ENCODE data around the gene TMEM82. TPM values are rescaled to one million over a fixed set of nuclear protein-coding genes. Genes with fewer than 3 reads are reported as not detected.

Gene TMEM82
- total and polyA plus RNA-seq, 2 experiments from 2014 or later: 0.42 TPM; not detected in 1

DNA sequence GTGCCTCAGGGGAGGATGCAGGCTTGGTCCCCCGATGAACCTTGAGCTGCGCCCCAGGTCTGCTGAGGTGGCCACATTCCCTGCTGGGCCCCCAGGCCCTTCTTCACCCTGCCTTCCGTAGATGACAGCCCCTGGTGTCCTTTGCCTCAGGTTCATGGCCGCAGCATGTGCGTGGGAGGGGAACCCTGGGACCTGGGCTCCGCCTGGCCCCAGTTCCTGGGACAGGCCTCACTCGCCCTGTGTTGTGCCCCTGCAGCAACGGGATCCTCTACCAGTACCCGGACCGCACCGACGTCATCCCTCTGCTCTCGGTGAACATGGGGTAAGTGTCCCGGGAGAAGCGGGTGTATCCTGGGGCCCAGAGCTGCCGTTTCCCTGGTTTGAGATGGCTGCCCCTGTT, 11.4 kb upstream of the TMEM82 start:
- TF ChIP-seq CREB1 (CRISPR knock-in tag; IDR thresholded peaks at IDR 0.05; ENCODE audit: low read depth): no peak
- no peak for TF ChIP-seq EZH2 (IDR thresholded peaks at IDR 0.05; ENCODE audit: low read depth, unreplicated experiment)
- TF ChIP-seq JUNB (IDR thresholded peaks at IDR 0.05; ENCODE audit: unreplicated experiment): no peak
- no peak for TF ChIP-seq EZH2phosphoT487 (IDR thresholded peaks at IDR 0.05; ENCODE audit: unreplicated experiment)
- TF ChIP-seq STAT1 (IDR thresholded peaks at IDR 0.05; ENCODE audit: unreplicated experiment): no peak

DNA sequence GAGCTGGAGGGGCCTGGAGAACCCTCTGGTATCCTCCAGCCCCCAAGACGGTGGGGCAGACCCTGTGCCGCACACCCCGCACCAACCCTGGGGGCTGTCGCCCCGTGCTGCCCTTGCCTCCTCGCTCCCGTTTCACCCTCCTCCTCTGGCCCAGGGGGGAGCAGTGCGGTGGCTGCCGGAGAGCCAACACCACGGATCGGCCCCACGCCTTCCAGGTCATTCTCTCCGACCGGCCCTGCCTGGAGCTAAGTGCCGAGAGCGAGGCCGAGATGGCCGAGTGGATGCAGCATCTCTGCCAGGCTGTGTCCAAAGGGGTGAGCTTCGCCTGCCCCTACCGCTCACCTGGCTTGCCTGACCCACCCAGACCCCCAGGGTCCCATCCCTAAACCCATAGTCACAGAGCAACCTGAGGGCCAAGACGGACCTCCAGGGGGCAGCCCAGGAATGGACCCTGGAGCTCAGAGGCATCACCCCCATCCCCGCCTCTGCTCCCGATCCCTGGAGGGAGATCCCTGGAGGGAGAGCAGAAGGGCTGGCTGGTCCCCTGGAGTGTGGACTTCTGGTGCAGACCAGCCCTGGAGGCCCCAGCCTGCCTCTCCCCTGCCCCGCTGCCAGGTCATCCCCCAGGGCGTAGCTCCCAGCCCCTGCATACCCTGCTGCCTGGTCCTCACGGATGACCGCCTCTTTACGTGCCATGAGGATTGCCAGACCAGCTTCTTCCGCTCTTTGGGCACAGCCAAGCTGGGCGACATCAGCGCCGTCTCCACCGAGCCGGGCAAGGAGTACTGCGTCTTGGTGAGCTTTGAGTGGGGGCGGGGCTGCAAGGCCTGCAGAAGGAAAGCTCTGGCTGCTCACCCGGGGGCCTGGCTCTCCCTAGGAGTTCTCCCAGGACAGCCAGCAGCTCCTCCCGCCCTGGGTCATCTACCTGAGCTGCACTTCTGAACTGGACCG, 10.3 kb upstream of the TMEM82 start:
- H3K36me3 ChIP-seq (ENCODE audit: insufficient read depth): no peaks in the 10 kb centered on the region
- no peak overlapping the region for H3K27ac Mint-ChIP-seq
- TF ChIP-seq, protein P1, sequence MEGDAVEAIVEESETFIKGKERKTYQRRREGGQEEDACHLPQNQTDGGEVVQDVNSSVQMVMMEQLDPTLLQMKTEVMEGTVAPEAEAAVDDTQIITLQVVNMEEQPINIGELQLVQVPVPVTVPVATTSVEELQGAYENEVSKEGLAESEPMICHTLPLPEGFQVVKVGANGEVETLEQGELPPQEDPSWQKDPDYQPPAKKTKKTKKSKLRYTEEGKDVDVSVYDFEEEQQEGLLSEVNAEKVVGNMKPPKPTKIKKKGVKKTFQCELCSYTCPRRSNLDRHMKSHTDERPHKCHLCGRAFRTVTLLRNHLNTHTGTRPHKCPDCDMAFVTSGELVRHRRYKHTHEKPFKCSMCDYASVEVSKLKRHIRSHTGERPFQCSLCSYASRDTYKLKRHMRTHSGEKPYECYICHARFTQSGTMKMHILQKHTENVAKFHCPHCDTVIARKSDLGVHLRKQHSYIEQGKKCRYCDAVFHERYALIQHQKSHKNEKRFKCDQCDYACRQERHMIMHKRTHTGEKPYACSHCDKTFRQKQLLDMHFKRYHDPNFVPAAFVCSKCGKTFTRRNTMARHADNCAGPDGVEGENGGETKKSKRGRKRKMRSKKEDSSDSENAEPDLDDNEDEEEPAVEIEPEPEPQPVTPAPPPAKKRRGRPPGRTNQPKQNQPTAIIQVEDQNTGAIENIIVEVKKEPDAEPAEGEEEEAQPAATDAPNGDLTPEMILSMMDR (conservative IDR thresholded peaks at IDR 0.05; ENCODE audit: low read depth in 2 of 2): peak in 1 of 2 experiments; percentile 43; a peak in 2 of 4 replicates
- TF ChIP-seq POLR2AphosphoS5 (IDR thresholded peaks at IDR 0.05; ENCODE audit: low read depth): no peak

More for the DNA sequence above, 11.4 kb upstream of the TMEM82 start:
- Histone ChIP-seq H2AFZ (no peak overlapping the region), H3K27ac (ENCODE audit: low read depth) (no peak overlapping the region), H4K20me1 (replicated peaks; ENCODE audit: insufficient read depth) (no peaks in the 10 kb centered on the region), H3K36me3 (ENCODE audit: insufficient read depth) (no peaks in the 10 kb centered on the region), H3K4me3 (no peak overlapping the region), H3K4me2 (no peak overlapping the region), H3K27me3 (ENCODE audit: insufficient read depth) (no peaks in the 10 kb centered on the region), H3K4me1 (ENCODE audit: insufficient read depth) (no peaks in the 10 kb centered on the region), H3F3A (replicated peaks; ENCODE audit: low read depth) (no peaks in the 10 kb centered on the region), H3K79me2 (replicated peaks; ENCODE audit: insufficient read depth) (no peaks in the 10 kb centered on the region), H3K9me2 (ENCODE audit: insufficient read depth) (no peaks in the 10 kb centered on the region)
- peaks cover 10% of the 10 kb centered on the region for H3K27me3 Mint-ChIP-seq (ENCODE audit: insufficient read depth, low read depth, poor library complexity)
- H3K9me3 Mint-ChIP-seq: no peaks in the 10 kb centered on the region
- H3K27ac Mint-ChIP-seq: no peak overlapping the region
- H3K4me1 Mint-ChIP-seq: no peaks in the 10 kb centered on the region
- DNase-seq (ENCODE audit: low spot score) (no peak), ATAC-seq (no peak)
- no peak overlapping the region for H3K4me3 Mint-ChIP-seq
- H3K36me3 Mint-ChIP-seq (ENCODE audit: low read depth): peaks cover 36% of the 10 kb centered on the region

DNA sequence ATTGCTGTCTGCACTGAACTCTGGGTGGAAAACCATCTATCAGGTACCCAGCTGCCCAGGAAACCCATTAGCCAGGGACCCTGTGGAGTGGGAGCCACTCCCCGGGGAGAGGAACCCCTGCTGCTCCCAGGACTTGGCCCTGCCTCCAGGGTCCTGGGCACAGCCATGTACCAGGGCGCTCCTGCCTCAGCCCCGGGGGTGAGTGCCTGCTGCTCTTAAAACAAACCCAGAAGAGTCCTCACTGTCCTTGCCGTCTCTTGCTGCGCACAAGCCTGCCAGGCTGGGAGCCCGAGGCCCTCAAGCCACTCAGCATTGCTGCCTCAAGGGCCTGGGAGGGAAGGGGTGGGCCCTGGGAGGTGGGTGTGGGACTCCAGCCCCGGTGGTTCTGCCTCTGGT, 9.6 kb upstream of the TMEM82 start:
- no peak for ATAC-seq
- Mint-ChIP-seq H3K9me3 (no peaks in the 10 kb centered on the region), H3K4me3 (no peak overlapping the region)
- TF ChIP-seq EZH2phosphoT487 (IDR thresholded peaks at IDR 0.05; ENCODE audit: unreplicated experiment) (no peak), STAT1 (IDR thresholded peaks at IDR 0.05; ENCODE audit: unreplicated experiment) (no peak), POLR2AphosphoS5 (IDR thresholded peaks at IDR 0.05; ENCODE audit: low read depth) (no peak), EZH2 (IDR thresholded peaks at IDR 0.05; ENCODE audit: low read depth, unreplicated experiment) (no peak), ZNF331 (CRISPR knock-in tag; IDR thresholded peaks at IDR 0.05; ENCODE audit: low read depth) (no peak), NANOG (IDR thresholded peaks at IDR 0.05; ENCODE audit: borderline replicate concordance) (no peak)
- TF ChIP-seq, protein P2, sequence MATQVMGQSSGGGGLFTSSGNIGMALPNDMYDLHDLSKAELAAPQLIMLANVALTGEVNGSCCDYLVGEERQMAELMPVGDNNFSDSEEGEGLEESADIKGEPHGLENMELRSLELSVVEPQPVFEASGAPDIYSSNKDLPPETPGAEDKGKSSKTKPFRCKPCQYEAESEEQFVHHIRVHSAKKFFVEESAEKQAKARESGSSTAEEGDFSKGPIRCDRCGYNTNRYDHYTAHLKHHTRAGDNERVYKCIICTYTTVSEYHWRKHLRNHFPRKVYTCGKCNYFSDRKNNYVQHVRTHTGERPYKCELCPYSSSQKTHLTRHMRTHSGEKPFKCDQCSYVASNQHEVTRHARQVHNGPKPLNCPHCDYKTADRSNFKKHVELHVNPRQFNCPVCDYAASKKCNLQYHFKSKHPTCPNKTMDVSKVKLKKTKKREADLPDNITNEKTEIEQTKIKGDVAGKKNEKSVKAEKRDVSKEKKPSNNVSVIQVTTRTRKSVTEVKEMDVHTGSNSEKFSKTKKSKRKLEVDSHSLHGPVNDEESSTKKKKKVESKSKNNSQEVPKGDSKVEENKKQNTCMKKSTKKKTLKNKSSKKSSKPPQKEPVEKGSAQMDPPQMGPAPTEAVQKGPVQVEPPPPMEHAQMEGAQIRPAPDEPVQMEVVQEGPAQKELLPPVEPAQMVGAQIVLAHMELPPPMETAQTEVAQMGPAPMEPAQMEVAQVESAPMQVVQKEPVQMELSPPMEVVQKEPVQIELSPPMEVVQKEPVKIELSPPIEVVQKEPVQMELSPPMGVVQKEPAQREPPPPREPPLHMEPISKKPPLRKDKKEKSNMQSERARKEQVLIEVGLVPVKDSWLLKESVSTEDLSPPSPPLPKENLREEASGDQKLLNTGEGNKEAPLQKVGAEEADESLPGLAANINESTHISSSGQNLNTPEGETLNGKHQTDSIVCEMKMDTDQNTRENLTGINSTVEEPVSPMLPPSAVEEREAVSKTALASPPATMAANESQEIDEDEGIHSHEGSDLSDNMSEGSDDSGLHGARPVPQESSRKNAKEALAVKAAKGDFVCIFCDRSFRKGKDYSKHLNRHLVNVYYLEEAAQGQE (IDR thresholded peaks at IDR 0.05; ENCODE audit: unreplicated experiment): no peak
- TF ChIP-seq, protein P3, sequence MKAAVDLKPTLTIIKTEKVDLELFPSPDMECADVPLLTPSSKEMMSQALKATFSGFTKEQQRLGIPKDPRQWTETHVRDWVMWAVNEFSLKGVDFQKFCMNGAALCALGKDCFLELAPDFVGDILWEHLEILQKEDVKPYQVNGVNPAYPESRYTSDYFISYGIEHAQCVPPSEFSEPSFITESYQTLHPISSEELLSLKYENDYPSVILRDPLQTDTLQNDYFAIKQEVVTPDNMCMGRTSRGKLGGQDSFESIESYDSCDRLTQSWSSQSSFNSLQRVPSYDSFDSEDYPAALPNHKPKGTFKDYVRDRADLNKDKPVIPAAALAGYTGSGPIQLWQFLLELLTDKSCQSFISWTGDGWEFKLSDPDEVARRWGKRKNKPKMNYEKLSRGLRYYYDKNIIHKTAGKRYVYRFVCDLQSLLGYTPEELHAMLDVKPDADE (IDR thresholded peaks at IDR 0.05): no peak

More for the DNA sequence above, 10.3 kb upstream of the TMEM82 start:
- Mint-ChIP-seq H3K9me3 (no peaks in the 10 kb centered on the region), H3K4me1 (no peaks in the 10 kb centered on the region), H3K4me3 (no peak overlapping the region), H3K36me3 (ENCODE audit: low read depth) (peaks cover 31% of the 10 kb centered on the region), H3K27me3 (ENCODE audit: insufficient read depth, low read depth, poor library complexity) (peaks cover 10% of the 10 kb centered on the region)
- H3F3A ChIP-seq (replicated peaks; ENCODE audit: low read depth): no peaks in the 10 kb centered on the region
- no peak overlapping the region for H3K27ac ChIP-seq (ENCODE audit: low read depth)
- H3K79me2 ChIP-seq (replicated peaks; ENCODE audit: insufficient read depth): no peaks in the 10 kb centered on the region
- H4K20me1 ChIP-seq (replicated peaks; ENCODE audit: insufficient read depth): no peaks in the 10 kb centered on the region
- no peak overlapping the region for H3K4me2 ChIP-seq
- H3K4me1 ChIP-seq (ENCODE audit: insufficient read depth): no peaks in the 10 kb centered on the region
- ATAC-seq (no peak), DNase-seq (ENCODE audit: low spot score) (no peak)
- H2AFZ ChIP-seq: no peak overlapping the region
- no peaks in the 10 kb centered on the region for H3K27me3 ChIP-seq (ENCODE audit: insufficient read depth)
- no peaks in the 10 kb centered on the region for H3K9me2 ChIP-seq (ENCODE audit: insufficient read depth)
- H3K4me3 ChIP-seq: no peak overlapping the region

More for the DNA sequence above, 9.6 kb upstream of the TMEM82 start:
- Histone ChIP-seq H3K27me3 (ENCODE audit: insufficient read depth) (no peaks in the 10 kb centered on the region), H3K4me2 (no peak overlapping the region), H3K79me2 (replicated peaks; ENCODE audit: insufficient read depth) (no peaks in the 10 kb centered on the region), H3K4me1 (ENCODE audit: insufficient read depth) (no peaks in the 10 kb centered on the region), H3K27ac (ENCODE audit: low read depth) (no peak overlapping the region), H3F3A (replicated peaks; ENCODE audit: low read depth) (no peaks in the 10 kb centered on the region), H3K4me3 (no peak overlapping the region), H3K9me2 (ENCODE audit: insufficient read depth) (no peaks in the 10 kb centered on the region), H3K36me3 (ENCODE audit: insufficient read depth) (no peaks in the 10 kb centered on the region), H2AFZ (no peak overlapping the region), H4K20me1 (replicated peaks; ENCODE audit: insufficient read depth) (no peaks in the 10 kb centered on the region)
- Mint-ChIP-seq H3K36me3 (ENCODE audit: low read depth) (peaks cover 26% of the 10 kb centered on the region), H3K4me1 (0 out of 3 replicates have a peak, but pooled peaks cover 2% of the 10 kb centered on the region), H3K27ac (no peak overlapping the region), H3K27me3 (ENCODE audit: insufficient read depth, low read depth, poor library complexity) (peaks cover 8% of the 10 kb centered on the region)
- no peak for DNase-seq (ENCODE audit: low spot score)

All from GM23338 (cell line).